Inflammatory macrophage (primary cell): Measurements from ENCODE around the gene DNAJB4.
"Not testable (repeated sequence)": the region's sequence is repeated elsewhere in the genome, so short reads cannot be mapped to it uniquely, and the experiment has no call there.

Source experiments
- DNase-seq, 2 donors: peaks; one replicate each; pipeline ENCODE4 v3.0.0-alpha.2; 2020 to 2022
- total RNA-seq, 18 experiments: gene quantifications; one replicate each; lab custom pipeline; 2026; ENCODE audit warnings: mixed read lengths in 6 of 18, inconsistent platforms in 2 of 18; lab: John Stamatoyannopoulos, UW

Gene DNAJB4
- 8.1 to 90.4 (median 15.4) reads per million in 18 experiments for total RNA-seq

- DNase-seq: peak; percentile 96
These were observed at the start of gene DNAJB4 for GRCh38 chr1:78004719-78005447. DNAJB4 (plus strand) TSS chr1:78004939; CDS start chr1:78005111, 172 bp downstream.

GRCh38 chr1:77955709-77956108, 49.0 kb upstream of the DNAJB4 start:
- no peak for DNase-seq

- no peak for DNase-seq
These were observed 48.3 kb upstream of the DNAJB4 start for GRCh38 chr1:77956464-77956863.

- no peak for DNase-seq
These were observed 46.3 kb upstream of the DNAJB4 start for GRCh38 chr1:77958391-77958790.

GRCh38 chr1:77958850-77959249, 45.9 kb upstream of the DNAJB4 start:
- DNase-seq: no peak

GRCh38 chr1:77961392-77961791, 43.3 kb upstream of the DNAJB4 start:
- no peak for DNase-seq

- no peak for DNase-seq
These were observed 38.4 kb upstream of the DNAJB4 start for GRCh38 chr1:77966291-77966690.

GRCh38 chr1:77970192-77970591, 34.5 kb upstream of the DNAJB4 start:
- DNase-seq: no peak

GRCh38 chr1:77972080-77972479, 32.7 kb upstream of the DNAJB4 start:
- DNase-seq: no peak

GRCh38 chr1:77975386-77975785, 29.4 kb upstream of the DNAJB4 start:
- DNase-seq: no peak

- no peak for DNase-seq
These were observed 28.8 kb upstream of the DNAJB4 start for GRCh38 chr1:77975907-77976306.

- DNase-seq: no peak
These were observed 28.2 kb upstream of the DNAJB4 start for GRCh38 chr1:77976433-77977076.

- no peak for DNase-seq
These were observed 26.8 kb upstream of the DNAJB4 start for GRCh38 chr1:77977989-77978292.

- DNase-seq: peak; percentile 88 to 90
These were observed 26.3 kb upstream of the DNAJB4 start for GRCh38 chr1:77978293-77978968.

GRCh38 chr1:77978969-77979876, 25.5 kb upstream of the DNAJB4 start, which contains the start of gene FUBP1:
FUBP1 (minus strand) TSS chr1:77979072; CDS start chr1:77979004, 68 bp downstream.
- DNase-seq: peak; percentile 99

GRCh38 chr1:77983352-77983996, 21.3 kb upstream of the DNAJB4 start:
- not testable (repeated sequence) for DNase-seq

- no peak for DNase-seq
These were observed 20.8 kb upstream of the DNAJB4 start for GRCh38 chr1:77983997-77984355.

- DNase-seq: no peak
These were observed 20.1 kb upstream of the DNAJB4 start for GRCh38 chr1:77984629-77985028.

- DNase-seq: no peak
These were observed 17.9 kb upstream of the DNAJB4 start for GRCh38 chr1:77986810-77987209.

GRCh38 chr1:77987919-77988318, 16.8 kb upstream of the DNAJB4 start:
- DNase-seq: no peak

- no peak for DNase-seq
These were observed 15.0 kb upstream of the DNAJB4 start for GRCh38 chr1:77989744-77990143.

GRCh38 chr1:77990629-77991204, 14.0 kb upstream of the DNAJB4 start:
- no peak for DNase-seq
